RWPE2 (cell line): ENCODE results near the gene LHX4.

Experiments used
- ATAC-seq: fragments of 200-7000 bp; cut with Tn5 transposase; 3 replicates; pipeline ENCODE4 v1.9.1; 2021; ENCODE audit warnings: low read depth
- DNase-seq: peaks from one replicate; pipeline ENCODE4 v3.0.0-alpha.2; 2020; ENCODE audit warnings: low spot score
- H3K27ac ChIP-seq: fragments of 450-650 bp; 2 replicates; pipeline ENCODE4 v1.5.1; 2017; ENCODE audit warnings: mild to moderate bottlenecking; ENCODE audit not compliant: poor library complexity, severe bottlenecking
- H3K27me3 ChIP-seq: fragments of 250-450 bp; sonication (Bioruptor Pico); 2 replicates; pipeline ENCODE4 v1.5.1; 2021; ENCODE audit warnings: mild to moderate bottlenecking, moderate library complexity; ENCODE audit not compliant: insufficient read depth, poor library complexity, severe bottlenecking
- H3K36me3 ChIP-seq: fragments of 250-450 bp; sonication (Bioruptor Pico); 2 replicates; pipeline ENCODE4 v1.5.1; 2020; ENCODE audit warnings: low read depth, mild to moderate bottlenecking, moderate library complexity
- H3K4me1 ChIP-seq: fragments of 250-450 bp; sonication (Bioruptor Pico); 2 replicates; pipeline ENCODE4 v1.5.1; 2021; ENCODE audit warnings: mild to moderate bottlenecking, moderate library complexity; ENCODE audit not compliant: insufficient read depth, poor library complexity, severe bottlenecking
- H3K4me3 ChIP-seq: fragments of 250-450 bp; sonication (Bioruptor Pico); 2 replicates; pipeline ENCODE4 v1.5.1; 2021; ENCODE audit warnings: mild to moderate bottlenecking, moderate library complexity; ENCODE audit not compliant: severe bottlenecking
- H3K9me3 ChIP-seq: fragments of 250-450 bp; sonication (Bioruptor Pico); 2 replicates; pipeline ENCODE4 v1.5.1; 2021; ENCODE audit warnings: mild to moderate bottlenecking, moderate library complexity; ENCODE audit not compliant: severe bottlenecking
- TF ChIP-seq, protein P1 (sequence below): fragments of 450-650 bp; IDR thresholded peaks from one replicate; pipeline ENCODE4 v1.5.1; 2017; ENCODE audit warnings: mild to moderate bottlenecking, moderate library complexity; ENCODE audit not compliant: poor library complexity, severe bottlenecking

The LHX4 gene

DNA sequence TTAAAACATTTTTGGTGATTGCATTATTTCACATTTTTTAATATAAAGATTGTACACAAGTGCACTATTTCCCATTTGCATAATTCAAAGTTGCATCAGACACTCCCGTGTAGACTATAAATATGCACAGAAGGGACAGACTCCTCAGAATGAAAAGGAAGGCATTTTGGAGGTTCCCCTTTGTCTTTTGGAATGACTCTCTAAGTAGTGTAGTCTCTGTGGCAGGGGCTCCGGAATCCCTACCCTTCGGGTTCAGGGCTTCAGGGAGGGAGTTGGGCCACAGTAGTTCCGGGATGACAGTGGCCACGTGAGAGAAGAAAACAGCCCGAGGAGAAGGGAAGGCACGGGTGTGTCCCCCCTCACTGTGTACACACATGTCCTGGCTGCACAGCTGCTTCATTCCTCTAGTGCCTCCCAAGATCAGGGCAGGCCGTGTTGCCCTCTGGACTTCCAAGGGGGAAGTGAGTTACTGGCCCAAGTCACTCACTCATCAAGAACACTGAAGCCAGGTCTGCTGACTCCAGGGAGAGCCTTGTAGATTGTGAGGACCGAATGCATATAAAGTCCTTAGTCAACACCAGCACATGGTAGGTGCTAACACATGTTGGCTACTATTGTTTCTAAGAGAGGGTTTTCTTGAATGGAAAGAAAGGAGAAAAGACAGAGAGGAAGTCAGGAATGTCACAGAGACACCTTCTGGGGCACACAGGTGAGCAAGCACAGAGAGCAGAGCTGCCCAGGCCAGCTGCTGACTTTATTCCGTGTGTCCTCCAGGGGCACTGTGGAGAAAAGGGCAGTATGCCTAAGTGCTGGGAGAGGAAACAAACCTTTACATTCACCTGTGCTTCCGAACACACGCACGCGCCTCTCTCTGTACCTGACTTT, 39.8 kb downstream of the LHX4 start:
- DNase-seq = no peak
- Histone ChIP-seq H3K27ac (no peak overlapping the region), H3K27me3 (no peaks in the 10 kb centered on the region), H3K36me3 (no peaks in the 10 kb centered on the region), H3K4me3 (no peak overlapping the region), H3K4me1 (no peaks in the 10 kb centered on the region), H3K9me3 (no peaks in the 10 kb centered on the region)
- 0 out of 3 replicates have a peak, but pooled peaks have one; percentile 40 for ATAC-seq
- TF ChIP-seq, protein P1, sequence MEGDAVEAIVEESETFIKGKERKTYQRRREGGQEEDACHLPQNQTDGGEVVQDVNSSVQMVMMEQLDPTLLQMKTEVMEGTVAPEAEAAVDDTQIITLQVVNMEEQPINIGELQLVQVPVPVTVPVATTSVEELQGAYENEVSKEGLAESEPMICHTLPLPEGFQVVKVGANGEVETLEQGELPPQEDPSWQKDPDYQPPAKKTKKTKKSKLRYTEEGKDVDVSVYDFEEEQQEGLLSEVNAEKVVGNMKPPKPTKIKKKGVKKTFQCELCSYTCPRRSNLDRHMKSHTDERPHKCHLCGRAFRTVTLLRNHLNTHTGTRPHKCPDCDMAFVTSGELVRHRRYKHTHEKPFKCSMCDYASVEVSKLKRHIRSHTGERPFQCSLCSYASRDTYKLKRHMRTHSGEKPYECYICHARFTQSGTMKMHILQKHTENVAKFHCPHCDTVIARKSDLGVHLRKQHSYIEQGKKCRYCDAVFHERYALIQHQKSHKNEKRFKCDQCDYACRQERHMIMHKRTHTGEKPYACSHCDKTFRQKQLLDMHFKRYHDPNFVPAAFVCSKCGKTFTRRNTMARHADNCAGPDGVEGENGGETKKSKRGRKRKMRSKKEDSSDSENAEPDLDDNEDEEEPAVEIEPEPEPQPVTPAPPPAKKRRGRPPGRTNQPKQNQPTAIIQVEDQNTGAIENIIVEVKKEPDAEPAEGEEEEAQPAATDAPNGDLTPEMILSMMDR = peak; percentile 17

DNA sequence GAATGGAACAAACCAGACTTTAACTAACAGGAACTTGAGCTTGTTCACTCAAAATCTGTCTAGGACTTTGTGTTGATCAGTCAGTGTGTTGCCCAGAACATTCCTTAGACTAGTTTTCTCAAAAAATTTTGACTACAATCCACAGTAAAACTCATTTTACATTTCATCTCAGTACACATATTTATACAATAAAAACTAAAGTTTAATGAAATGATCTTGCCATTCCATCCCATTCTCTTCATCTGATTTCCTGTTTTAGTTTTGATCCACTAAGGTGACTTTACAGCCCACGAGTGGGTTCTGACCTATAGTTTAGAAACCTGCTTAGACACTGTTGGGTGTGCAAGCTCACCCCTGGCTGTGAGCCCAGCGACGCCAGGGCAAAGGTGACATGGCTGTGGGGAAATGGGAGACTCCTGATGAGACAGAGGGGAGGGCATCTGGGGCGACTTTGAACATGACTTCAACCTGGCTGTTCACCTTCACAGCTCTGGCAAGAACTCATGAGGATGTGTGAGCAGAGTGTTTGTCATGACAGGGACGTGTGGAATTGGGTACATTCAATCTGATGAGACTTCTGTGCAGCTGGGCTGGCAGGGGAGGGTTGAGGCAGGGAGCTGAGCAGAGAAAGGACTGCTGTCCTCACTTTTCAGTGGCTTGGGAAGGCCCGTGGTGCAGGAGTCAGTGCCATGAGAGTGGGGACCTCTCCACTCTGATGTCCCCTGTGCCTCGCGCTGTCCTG, 40.6 kb downstream of the LHX4 start:
- Histone ChIP-seq H3K27ac (no peak overlapping the region), H3K4me1 (no peaks in the 10 kb centered on the region), H3K4me3 (no peak overlapping the region), H3K27me3 (no peaks in the 10 kb centered on the region), H3K9me3 (no peaks in the 10 kb centered on the region), H3K36me3 (no peaks in the 10 kb centered on the region)
- ATAC-seq (0 out of 3 replicates have a peak, but pooled peaks have one; percentile 3), DNase-seq (no peak)
- TF ChIP-seq, protein P1 = no peak

DNA sequence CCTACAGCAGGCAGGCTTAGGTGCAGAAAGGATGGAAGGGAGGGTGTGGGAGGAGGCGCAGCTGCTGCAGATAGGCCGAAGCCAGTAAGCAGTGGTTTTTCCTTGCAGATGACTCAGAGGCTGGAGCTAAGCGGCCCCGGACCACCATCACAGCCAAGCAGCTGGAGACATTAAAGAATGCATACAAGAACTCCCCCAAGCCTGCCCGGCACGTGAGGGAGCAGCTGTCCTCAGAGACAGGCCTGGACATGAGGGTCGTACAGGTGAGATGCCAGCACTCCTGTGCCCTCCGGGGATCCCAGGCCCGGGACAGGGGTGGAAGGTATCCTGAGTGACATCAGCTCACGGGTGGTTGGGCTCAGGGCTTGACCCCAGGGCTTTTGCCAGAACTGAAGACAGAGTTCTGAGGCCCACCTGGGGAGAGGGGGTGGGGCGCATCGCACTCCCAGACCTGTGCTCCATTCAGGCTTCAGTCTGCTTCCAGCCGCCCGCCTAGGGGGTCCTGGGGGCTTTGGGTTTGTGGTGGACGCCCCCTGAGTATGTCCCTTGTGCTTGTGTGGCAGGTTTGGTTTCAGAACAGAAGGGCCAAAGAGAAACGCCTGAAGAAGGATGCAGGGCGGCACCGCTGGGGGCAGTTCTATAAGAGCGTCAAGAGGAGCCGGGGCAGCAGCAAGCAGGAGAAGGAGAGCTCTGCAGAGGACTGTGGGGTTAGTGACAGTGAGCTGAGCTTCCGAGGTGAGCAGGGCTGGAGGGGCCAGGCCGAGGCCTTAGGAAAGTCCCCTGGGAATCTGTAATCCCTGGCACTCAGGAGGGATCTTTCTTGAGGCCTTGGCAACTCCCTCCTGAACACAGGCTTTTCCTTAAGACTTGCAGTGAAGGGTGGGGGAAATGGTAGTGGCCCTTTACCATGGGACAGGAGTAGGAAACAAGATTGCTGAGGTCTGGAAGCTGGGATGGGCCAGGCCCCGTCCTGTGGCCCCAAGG, 41.5 kb downstream of the LHX4 start:
- TF ChIP-seq, protein P1 = no peak
- Histone ChIP-seq H3K4me1 (no peaks in the 10 kb centered on the region), H3K9me3 (no peaks in the 10 kb centered on the region), H3K27ac (no peak overlapping the region), H3K27me3 (no peaks in the 10 kb centered on the region), H3K36me3 (no peaks in the 10 kb centered on the region), H3K4me3 (no peak overlapping the region)
- ATAC-seq (peak; percentile 41; the same call in 2 of the 3 replicates), DNase-seq (no peak)

DNA sequence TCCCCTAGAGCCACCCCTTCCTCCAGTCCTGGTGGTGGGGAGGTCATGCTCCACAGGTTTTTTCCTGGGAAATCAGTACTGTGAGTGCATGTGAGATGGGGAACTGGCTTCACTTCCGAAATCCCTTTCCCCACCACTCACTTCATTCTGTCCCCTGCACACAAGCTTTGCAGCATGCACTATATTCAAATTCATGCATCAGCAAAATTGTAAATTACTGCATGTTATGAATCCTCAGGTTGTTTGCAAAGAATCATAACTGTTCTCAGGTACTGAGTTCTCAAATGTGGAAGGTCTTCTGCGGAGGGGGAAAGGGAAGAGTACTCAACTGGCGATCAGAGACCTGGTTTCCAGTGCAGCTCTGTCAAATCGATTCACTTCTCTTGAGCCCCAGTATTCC, 42.3 kb downstream of the LHX4 start:
- H3K4me1 ChIP-seq = no peaks in the 10 kb centered on the region
- H3K27ac ChIP-seq = no peak overlapping the region
- no peak for ATAC-seq
- H3K4me3 ChIP-seq = no peak overlapping the region
- TF ChIP-seq, protein P1 = no peak
- no peaks in the 10 kb centered on the region for H3K9me3 ChIP-seq
- H3K36me3 ChIP-seq = no peaks in the 10 kb centered on the region
- no peak for DNase-seq
- no peaks in the 10 kb centered on the region for H3K27me3 ChIP-seq
